SH-SY5Y (cell line): ENCODE results near the gene NKG7.

Source experiments
- GATA2 ChIP-seq: IDR thresholded peaks from 2 replicates; pipeline ENCODE4 v1.6.1; 2011; ENCODE audit warnings: mild to moderate bottlenecking, low read depth, low read length
- GATA3 ChIP-seq: IDR thresholded peaks from 2 replicates; pipeline ENCODE4 v1.6.1; 2011; ENCODE audit warnings: low read depth, mild to moderate bottlenecking, low read length, moderate library complexity

DNA sequence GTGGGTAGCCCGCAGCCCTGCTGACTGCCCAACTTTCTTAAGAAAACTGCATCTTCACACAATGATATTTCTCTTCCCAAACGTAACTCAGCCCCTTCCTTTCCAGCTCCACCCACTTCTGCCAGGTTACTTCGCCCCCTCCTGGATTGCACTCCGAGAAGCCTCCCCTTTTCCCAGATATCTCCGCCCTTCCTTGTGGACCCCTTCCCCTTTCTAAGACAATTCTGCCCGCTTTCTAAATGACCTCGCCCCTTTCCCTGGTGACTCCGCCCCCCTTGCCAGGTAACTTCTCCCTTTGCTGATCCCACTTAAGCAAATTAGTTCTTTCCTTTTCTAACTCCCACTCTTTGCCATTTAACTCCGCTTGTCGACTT is 33.2 kb downstream of the NKG7 start:
- no peak for TF ChIP-seq GATA2
- TF ChIP-seq GATA3, result no peak
